ENCODE results near the gene SNX8. TPM values are rescaled to one million over a fixed set of nuclear protein-coding genes. Genes with fewer than 3 reads are reported as not detected.

The SNX8 gene
- total RNA-seq, 4 donors from 2014 or later: 6.4 to 28.1 (median 24.8) TPM

DNA sequence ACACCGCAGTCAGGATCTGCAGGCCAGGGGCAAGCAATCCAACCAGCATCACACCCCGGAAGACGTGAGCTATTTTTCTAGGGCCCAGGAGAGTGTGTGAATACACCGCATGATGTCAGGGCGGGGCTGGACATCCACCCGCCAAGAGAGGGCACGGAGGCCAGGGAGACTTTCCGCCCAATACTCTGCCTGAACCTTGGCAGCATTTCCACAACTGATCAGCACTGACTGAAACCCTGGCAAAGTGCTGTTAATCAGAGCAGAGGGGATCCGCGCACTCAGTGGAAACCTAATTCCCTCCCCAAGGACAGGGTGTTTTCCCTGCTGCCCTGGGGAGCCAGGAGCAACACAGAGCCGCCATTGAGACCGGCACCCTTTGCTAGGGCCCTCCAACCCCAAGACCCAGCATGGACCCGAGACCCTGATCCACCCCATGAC is 89.7 kb downstream of the SNX8 start:
- DNase-seq: peak; percentile 46 to 52
- Histone ChIP-seq H3K27me3 (no peaks in the 10 kb centered on the region), H3K27ac (peak overlapping the region; percentile 69 to 82 (median 78)), H3K4me1 (peaks cover 14 to 20% of the 10 kb centered on the region in 2 donors), H3K36me3 (peaks cover 0 to 33% of the 10 kb centered on the region in 2 donors), H3K9me3 (no peaks in the 10 kb centered on the region), H3K4me3 (peak overlapping the region in 1 of 4 donors; percentile 5)
- intact Hi-C loops (cut with DNase I; ENCODE audit: low total_unique reads): no loop called here
- in situ Hi-C loops (cut with MboI; ENCODE audit: low sequenced_read_pairs in 4 of 4): loop anchor here in 2 of 4 donors (25.0 kb wide), 2 partner anchors 562 to 637 kb away; partner anchors contain the start of gene ELFN1 (in 1 of the 2)
- no peak for TF ChIP-seq POLR2A (IDR thresholded peaks at IDR 0.05)
- TF ChIP-seq, protein P1, sequence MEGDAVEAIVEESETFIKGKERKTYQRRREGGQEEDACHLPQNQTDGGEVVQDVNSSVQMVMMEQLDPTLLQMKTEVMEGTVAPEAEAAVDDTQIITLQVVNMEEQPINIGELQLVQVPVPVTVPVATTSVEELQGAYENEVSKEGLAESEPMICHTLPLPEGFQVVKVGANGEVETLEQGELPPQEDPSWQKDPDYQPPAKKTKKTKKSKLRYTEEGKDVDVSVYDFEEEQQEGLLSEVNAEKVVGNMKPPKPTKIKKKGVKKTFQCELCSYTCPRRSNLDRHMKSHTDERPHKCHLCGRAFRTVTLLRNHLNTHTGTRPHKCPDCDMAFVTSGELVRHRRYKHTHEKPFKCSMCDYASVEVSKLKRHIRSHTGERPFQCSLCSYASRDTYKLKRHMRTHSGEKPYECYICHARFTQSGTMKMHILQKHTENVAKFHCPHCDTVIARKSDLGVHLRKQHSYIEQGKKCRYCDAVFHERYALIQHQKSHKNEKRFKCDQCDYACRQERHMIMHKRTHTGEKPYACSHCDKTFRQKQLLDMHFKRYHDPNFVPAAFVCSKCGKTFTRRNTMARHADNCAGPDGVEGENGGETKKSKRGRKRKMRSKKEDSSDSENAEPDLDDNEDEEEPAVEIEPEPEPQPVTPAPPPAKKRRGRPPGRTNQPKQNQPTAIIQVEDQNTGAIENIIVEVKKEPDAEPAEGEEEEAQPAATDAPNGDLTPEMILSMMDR (IDR thresholded peaks at IDR 0.05 in 4 of 5, conservative IDR thresholded peaks at IDR 0.05 in 1 of 5): no peak
- peak; percentile 48 to 69 for ATAC-seq

DNA sequence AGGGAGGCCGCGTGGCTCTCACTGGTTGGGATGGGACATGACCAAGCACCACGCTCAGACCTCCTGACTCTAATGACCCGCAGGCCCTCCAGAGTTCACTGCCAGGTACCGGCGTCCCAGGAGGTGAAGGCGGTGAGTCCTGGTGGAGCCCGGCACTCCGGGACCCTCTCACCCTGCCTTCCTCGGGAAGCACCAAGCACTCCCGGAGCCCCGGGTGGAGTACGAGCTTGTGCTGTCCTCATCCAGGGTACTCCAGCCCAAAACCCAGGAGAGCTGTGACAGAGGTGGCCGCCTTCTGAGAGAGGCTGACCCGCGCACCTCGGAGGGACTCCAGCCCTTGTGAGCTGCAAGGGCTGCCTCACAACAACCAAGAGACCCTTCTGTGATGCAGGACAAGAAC is 90.9 kb downstream of the SNX8 start:
- no peak for DNase-seq
- intact Hi-C loops (cut with DNase I; ENCODE audit: low total_unique reads): no loop called here
- in situ Hi-C loops (cut with MboI; ENCODE audit: low sequenced_read_pairs in 4 of 4): loop anchor here in 2 of 4 donors (25.0 kb wide), 2 partner anchors 561 to 636 kb away; partner anchors contain the start of gene ELFN1 (in 1 of the 2)

GRCh38 chr7:2222516-2222915 is 91.7 kb downstream of the SNX8 start:
- no peak for DNase-seq
- H3K27ac ChIP-seq: no peak overlapping the region
- in situ Hi-C loops (cut with MboI; ENCODE audit: low sequenced_read_pairs in 4 of 4) (loop anchor here in 2 of 4 donors (25.0 kb wide), 2 partner anchors 560 to 635 kb away; partner anchors contain the start of gene ELFN1 (in 1 of the 2)), intact Hi-C loops (cut with DNase I; ENCODE audit: low total_unique reads) (no loop called here)
- H3K4me1 ChIP-seq: peaks cover 14 to 20% of the 10 kb centered on the region in 2 donors
- H3K9me3 ChIP-seq: no peaks in the 10 kb centered on the region
- no peaks in the 10 kb centered on the region for H3K27me3 ChIP-seq
- TF ChIP-seq, protein P1 (IDR thresholded peaks at IDR 0.05 in 4 of 5, conservative IDR thresholded peaks at IDR 0.05 in 1 of 5): no peak
- no peak for TF ChIP-seq POLR2A (IDR thresholded peaks at IDR 0.05)
- no peak overlapping the region for H3K4me3 ChIP-seq
- no peak for ATAC-seq
- H3K36me3 ChIP-seq: peaks cover 0 to 40% of the 10 kb centered on the region in 2 donors

More for the DNA sequence above, 90.9 kb downstream of the SNX8 start:
- Histone ChIP-seq H3K4me3 (no peak overlapping the region), H3K4me1 (peaks cover 14 to 20% of the 10 kb centered on the region in 2 donors), H3K9me3 (no peaks in the 10 kb centered on the region), H3K27ac (no peak overlapping the region), H3K27me3 (no peaks in the 10 kb centered on the region), H3K36me3 (peaks cover 0 to 32% of the 10 kb centered on the region in 2 donors)
- no peak for TF ChIP-seq POLR2A (IDR thresholded peaks at IDR 0.05)
- TF ChIP-seq, protein P1 (IDR thresholded peaks at IDR 0.05 in 4 of 5, conservative IDR thresholded peaks at IDR 0.05 in 1 of 5): no peak
- ATAC-seq: no peak

- Histone ChIP-seq H3K36me3 (peaks cover 0 to 45% of the 10 kb centered on the region in 2 donors), H3K27me3 (no peaks in the 10 kb centered on the region), H3K4me1 (peaks cover 14 to 20% of the 10 kb centered on the region in 2 donors), H3K9me3 (no peaks in the 10 kb centered on the region), H3K4me3 (no peak overlapping the region), H3K27ac (no peak overlapping the region)
- no peak for DNase-seq
- intact Hi-C loops (cut with DNase I; ENCODE audit: low total_unique reads) (no loop called here), in situ Hi-C loops (cut with MboI; ENCODE audit: low sequenced_read_pairs in 4 of 4) (loop anchor here in 2 of 4 donors (25.0 kb wide), 2 partner anchors 559 to 634 kb away; partner anchors contain the start of gene ELFN1 (in 1 of the 2))
- ATAC-seq: no peak
- TF ChIP-seq POLR2A (IDR thresholded peaks at IDR 0.05): no peak
- TF ChIP-seq, protein P1 (IDR thresholded peaks at IDR 0.05 in 4 of 5, conservative IDR thresholded peaks at IDR 0.05 in 1 of 5): no peak
Measured at GRCh38 chr7:2220954-2221353, 93.3 kb downstream of the SNX8 start.
